Measurements from ENCODE around the gene CENPQ. TPM values are rescaled to one million over a fixed set of nuclear protein-coding genes. Genes with fewer than 3 reads are reported as not detected.

CENPQ gene
- total and polyA plus RNA-seq, 2 of the 8 experiments (the other 6 are each of a cell fraction or from before 2014, with no cell fraction given), result 9.4 to 19.6 TPM

- 87% methylated on average over 11 of the region's 12 CpGs; no CpG with 5 or more reads in 1 of the 2 experiments for WGBS, 2 experiments (ENCODE audit: extremely low coverage in 1 of 2, insufficient coverage in 1 of 2, insufficient read length in 1 of 2, insufficient replicate concordance in 2 of 2, low coverage in 1 of 2, low lambda C conversion rate in 2 of 2, missing lambda C conversion rate in 1 of 2)
Measured at GRCh38 chr6:49526598-49526997, 63.4 kb downstream of the CENPQ start.

More at GRCh38 chr6:49526598-49526997, 63.4 kb downstream of the CENPQ start:
- H3K4ac ChIP-seq (replicated peaks; ENCODE audit: insufficient read length, low read depth, low read length), result no peak overlapping the region
- no peak overlapping the region for H3K23ac ChIP-seq (ENCODE audit: insufficient read length)
- FAIRE-seq (no peak), DNase-seq (ENCODE audit: low read depth in 1 of 2, low spot score in 2 of 2) (no peak)
- POLR2A ChIA-PET (ENCODE audit: partially characterized antibody), result no interaction called here
- H4K91ac ChIP-seq (replicated peaks; ENCODE audit: insufficient read length, low read length), result no peak overlapping the region
- H3K79me1 ChIP-seq (ENCODE audit: low read depth, low read length), result no peaks in the 10 kb centered on the region
- H2BK5ac ChIP-seq (ENCODE audit: low read depth, low read length), result no peak overlapping the region
- H3K9me3 ChIP-seq (ENCODE audit: insufficient read depth in 2 of 2, low read depth in 1 of 2, low read length in 1 of 2), result no peaks in the 10 kb centered on the region
- H3K27me3 ChIP-seq (replicated peaks in 1 of 4; ENCODE audit: control insufficient read depth in 3 of 4, extremely low read depth in 1 of 4, insufficient read depth in 3 of 4, low read length in 3 of 4), result no peaks in the 10 kb centered on the region
- H2BK15ac ChIP-seq (ENCODE audit: low read length), result 0 out of 2 replicates have a peak overlapping the region, but pooled peaks have one; percentile 1
- H3K4me2 ChIP-seq (ENCODE audit: insufficient read depth in 1 of 2, low read depth in 2 of 2, low read length in 2 of 2), result no peak overlapping the region
- no peak overlapping the region for H3K14ac ChIP-seq (ENCODE audit: insufficient read length)
- H3K27ac ChIP-seq (ENCODE audit: low read depth, low read length), result no peak overlapping the region
- peaks cover 0 to 7% (median 2%) of the 10 kb centered on the region in 4 experiments; a peak in 2 of 7 replicates for H3K4me1 ChIP-seq (replicated peaks in 1 of 4; ENCODE audit: control insufficient read depth in 3 of 4, insufficient read depth in 4 of 4, low read length in 3 of 4)
- H4K8ac ChIP-seq (ENCODE audit: extremely low read depth, insufficient read depth, low read length), result no peak overlapping the region
- H3K56ac ChIP-seq (replicated peaks; ENCODE audit: insufficient read length, low read depth, low read length), result no peak overlapping the region
- no peak overlapping the region for H3K9ac ChIP-seq (replicated peaks in 1 of 4; ENCODE audit: extremely low read depth in 1 of 4, low read depth in 3 of 4, low read length in 3 of 4)
- H2BK12ac ChIP-seq (ENCODE audit: low read depth, low read length), result no peak overlapping the region
- H3K4me3 ChIP-seq (ENCODE audit: extremely low read depth in 1 of 4, insufficient read depth in 2 of 4, low read depth in 3 of 4, low read length in 4 of 4), result no peak overlapping the region
- H2BK20ac ChIP-seq (ENCODE audit: low read length), result no peak overlapping the region
- H2BK120ac ChIP-seq (replicated peaks; ENCODE audit: low read depth, low read length), result no peak overlapping the region
- H3K36me3 ChIP-seq (ENCODE audit: control insufficient read depth in 2 of 4, insufficient read depth in 4 of 4, low read length in 3 of 4), result no peaks in the 10 kb centered on the region
- CTCF ChIA-PET (ENCODE audit: partially characterized antibody), result interaction anchor here (1.5 kb wide), 1 partner anchor 80 kb away, joined by 3 read pairs; no protein-coding TSS in a partner anchor
- peak overlapping the region; percentile 85; the same call in 1 of the 2 replicates for H2AFZ ChIP-seq (ENCODE audit: low read length)
- peak overlapping the region; percentile 12 for H4K5ac ChIP-seq (ENCODE audit: insufficient read length, low read depth, low read length)
- no peak overlapping the region for H2AK5ac ChIP-seq (ENCODE audit: low read depth, low read length)
- H4K20me1 ChIP-seq (replicated peaks in 1 of 2; ENCODE audit: control insufficient read depth in 1 of 2, insufficient read depth in 2 of 2, low read length in 2 of 2), result no peaks in the 10 kb centered on the region
- H3K79me2 ChIP-seq (ENCODE audit: control insufficient read depth in 1 of 2, insufficient read depth in 2 of 2, low read length in 2 of 2), result no peaks in the 10 kb centered on the region
- no peak for TF ChIP-seq CTBP2 (IDR thresholded peaks at IDR 0.05; ENCODE audit: borderline replicate concordance, insufficient read depth, insufficient read length, low read length)
- no peak for TF ChIP-seq SUZ12 (IDR thresholded peaks at IDR 0.05; ENCODE audit: low read length)
- TF ChIP-seq CHD2 (IDR thresholded peaks at IDR 0.05; ENCODE audit: low read length), result no peak
- TF ChIP-seq YY1 (IDR thresholded peaks at IDR 0.05; ENCODE audit: low read depth, low read length), result no peak
- TF ChIP-seq ASH2L (IDR thresholded peaks at IDR 0.05; ENCODE audit: low read length), result no peak
- no peak for TF ChIP-seq EP300 (IDR thresholded peaks at IDR 0.05; ENCODE audit: borderline replicate concordance in 1 of 2, low read depth in 2 of 2, low read length in 2 of 2)
- no peak for TF ChIP-seq TAF1 (IDR thresholded peaks at IDR 0.05; ENCODE audit: low read depth, low read length)
- no peak for TF ChIP-seq E2F6 (IDR thresholded peaks at IDR 0.05)
- no peak for TF ChIP-seq KDM4A (IDR thresholded peaks at IDR 0.05; ENCODE audit: low read depth, low read length, severe bottlenecking)
- no peak for TF ChIP-seq SP4 (IDR thresholded peaks at IDR 0.05; ENCODE audit: low read length)
- no peak overlapping the region for H3K18ac ChIP-seq (ENCODE audit: extremely low read depth, low read length)
- H3K23me2 ChIP-seq (ENCODE audit: low read depth, low read length), result no peaks in the 10 kb centered on the region

Measured in H1 (cell line).